Neural progenitor cell (in vitro differentiated cells): ENCODE data around the gene BMP3. TPM values are rescaled to one million over a fixed set of nuclear protein-coding genes. Genes with fewer than 3 reads are reported as not detected.
"Not testable (repeated sequence)": the region's sequence is repeated elsewhere in the genome, so short reads cannot be mapped to it uniquely, and the experiment has no call there.

ENCODE experiments used
- DNase-seq: peaks from one replicate; pipeline ENCODE4 v3.0.0-alpha.2; 2016; ENCODE audit warnings: low spot score
- H2AFZ ChIP-seq: fragments of 200-600 bp; sonication (generic); replicated peaks from 2 replicates; pipeline ENCODE4 v1.6.1; 2016; ENCODE audit warnings: antibody characterized with exemption
- H3F3A ChIP-seq: fragments of 200-600 bp; sonication (generic); 2 replicates; pipeline ENCODE4 v1.6.1; 2016; ENCODE audit warnings: antibody characterized with exemption, low read depth
- H3K27ac ChIP-seq: fragments of 200-600 bp; sonication (generic); 2 replicates; pipeline ENCODE4 v1.5.1; 2016; ENCODE audit warnings: mild to moderate bottlenecking
- H3K27me3 ChIP-seq: fragments of 200-600 bp; sonication (generic); 2 replicates; pipeline ENCODE4 v1.6.1; 2016; ENCODE audit warnings: mild to moderate bottlenecking, moderate library complexity
- H3K36me3 ChIP-seq: fragments of 200-600 bp; sonication (generic); 2 replicates; pipeline ENCODE4 v1.5.1; 2016
- H3K4me1 ChIP-seq: fragments of 200-600 bp; sonication (generic); 2 replicates; pipeline ENCODE4 v1.6.1; 2016; ENCODE audit warnings: mixed run types
- H3K4me2 ChIP-seq: fragments of 200-600 bp; sonication (generic); 2 replicates; pipeline ENCODE4 v1.6.1; 2016
- H3K4me3 ChIP-seq: fragments of 200-600 bp; sonication (generic); 2 replicates; pipeline ENCODE4 v1.5.1; 2016
- H3K79me2 ChIP-seq: fragments of 200-600 bp; sonication (generic); 2 replicates; pipeline ENCODE4 v1.6.1; 2016; ENCODE audit warnings: low read depth
- H3K9ac ChIP-seq: fragments of 200-600 bp; sonication (generic); 2 replicates; pipeline ENCODE4 v1.6.1; 2016
- H3K9me3 ChIP-seq: fragments of 200-600 bp; sonication (generic); 2 replicates; pipeline ENCODE4 v1.5.1; 2016; ENCODE audit warnings: low read depth
- H4K20me1 ChIP-seq: fragments of 200-600 bp; sonication (generic); 2 replicates; pipeline ENCODE4 v1.6.1; 2016; ENCODE audit warnings: low read depth
- H3K27ac Mint-ChIP-seq: 3 replicates; pipeline ENCODE4 v1.8.0; 2021; ENCODE audit warnings: mixed read lengths
- H3K27me3 Mint-ChIP-seq: 2 replicates; pipeline ENCODE4 v1.8.0; 2022; ENCODE audit warnings: low read depth, mild to moderate bottlenecking, inconsistent platforms, moderate library complexity, mixed read lengths; ENCODE audit not compliant: insufficient read depth
- H3K36me3 Mint-ChIP-seq: 3 replicates; pipeline ENCODE4 v1.8.0; 2021; ENCODE audit warnings: mixed read lengths
- H3K4me1 Mint-ChIP-seq: 3 replicates; pipeline ENCODE4 v1.8.0; 2021; ENCODE audit warnings: mixed read lengths
- H3K4me3 Mint-ChIP-seq: 3 replicates; pipeline ENCODE4 v1.8.0; 2021; ENCODE audit warnings: mild to moderate bottlenecking, moderate library complexity, mixed read lengths
- H3K9me3 Mint-ChIP-seq: 3 replicates; pipeline ENCODE4 v1.8.0; 2020; ENCODE audit warnings: mixed read lengths
- CTCF ChIP-seq: fragments of 200-600 bp; sonication (generic); IDR thresholded peaks from 2 replicates; pipeline ENCODE4 v1.5.1; 2017; ENCODE audit warnings: antibody characterized with exemption, mild to moderate bottlenecking
- EZH2 ChIP-seq: fragments of 200-600 bp; sonication (generic); IDR thresholded peaks from 2 replicates; pipeline ENCODE4 v1.6.1; 2017; ENCODE audit warnings: antibody characterized with exemption, mild to moderate bottlenecking, moderate library complexity
- EZH2phosphoT487 ChIP-seq: fragments of 200-600 bp; sonication (generic); IDR thresholded peaks from 2 replicates; pipeline ENCODE4 v1.6.1; 2017; ENCODE audit warnings: antibody characterized with exemption
- total RNA-seq: library from RNA; depleted of rRNA; stranded (reverse); fragments of >200 nt; gene quantifications from 2 replicates; pipeline ENCODE4 v1.2.3, GENCODE V29; 2015; ENCODE audit warnings: low replicate concordance

BMP3 gene
- total RNA-seq, 1 donor from 2014 or later = not detected

GRCh38 chr4:81007417-81007816, 23.1 kb upstream of the BMP3 start:
- Histone ChIP-seq H2AFZ (no peak overlapping the region), H3F3A (no peaks in the 10 kb centered on the region), H3K4me1 (no peaks in the 10 kb centered on the region), H3K9ac (no peak overlapping the region), H3K4me3 (no peak overlapping the region), H4K20me1 (no peaks in the 10 kb centered on the region), H3K79me2 (no peaks in the 10 kb centered on the region), H3K9me3 (no peaks in the 10 kb centered on the region), H3K4me2 (no peak overlapping the region), H3K36me3 (no peaks in the 10 kb centered on the region), H3K27me3 (no peaks in the 10 kb centered on the region), H3K27ac (no peak overlapping the region)
- peaks cover 2% of the 10 kb centered on the region for H3K27me3 Mint-ChIP-seq
- no peak overlapping the region for H3K4me3 Mint-ChIP-seq
- H3K9me3 Mint-ChIP-seq = peaks cover 5% of the 10 kb centered on the region
- peaks cover 4% of the 10 kb centered on the region for H3K4me1 Mint-ChIP-seq
- no peak for TF ChIP-seq CTCF
- no peak for TF ChIP-seq EZH2phosphoT487
- TF ChIP-seq EZH2 = no peak
- no peaks in the 10 kb centered on the region for H3K36me3 Mint-ChIP-seq
- H3K27ac Mint-ChIP-seq = no peak overlapping the region
- no peak for DNase-seq

GRCh38 chr4:81016566-81016965, 13.9 kb upstream of the BMP3 start:
- H3K4me1 ChIP-seq, H3K79me2 ChIP-seq, H4K20me1 ChIP-seq, H3K36me3 Mint-ChIP-seq, H3K4me3 ChIP-seq, H2AFZ ChIP-seq, H3K27ac ChIP-seq, H3K36me3 ChIP-seq, H3K4me1 Mint-ChIP-seq, H3K4me2 ChIP-seq, H3K9ac ChIP-seq, H3K9me3 ChIP-seq, H3K27ac Mint-ChIP-seq, DNase-seq, H3K27me3 ChIP-seq, H3F3A ChIP-seq, H3K27me3 Mint-ChIP-seq, H3K4me3 Mint-ChIP-seq, H3K9me3 Mint-ChIP-seq: not testable (repeated sequence)

DNA sequence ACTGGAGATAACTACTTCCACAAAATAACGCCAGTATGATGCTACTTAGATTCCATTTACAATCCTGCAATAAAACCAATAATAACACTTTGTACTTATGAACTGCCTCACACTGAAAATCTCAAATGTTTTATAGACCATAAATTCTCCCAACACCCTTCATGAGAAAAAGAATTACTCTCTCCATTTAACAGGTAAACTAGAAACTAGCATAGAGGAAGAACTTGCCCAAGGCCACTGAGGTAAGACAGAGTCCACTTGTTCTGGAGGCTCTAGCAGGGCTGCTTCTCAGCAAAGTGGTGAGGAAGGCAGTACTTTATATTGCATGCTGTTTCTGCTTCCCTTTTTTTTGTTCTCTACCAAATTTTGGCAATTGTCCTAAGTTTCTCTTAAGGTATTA, 11.5 kb upstream of the BMP3 start:
- Mint-ChIP-seq H3K9me3 (peaks cover 3% of the 10 kb centered on the region), H3K4me1 (no peaks in the 10 kb centered on the region), H3K4me3 (no peak overlapping the region), H3K27me3 (peaks cover 5% of the 10 kb centered on the region), H3K27ac (no peak overlapping the region), H3K36me3 (no peaks in the 10 kb centered on the region)
- DNase-seq = no peak
- Histone ChIP-seq H4K20me1 (no peaks in the 10 kb centered on the region), H2AFZ (no peak overlapping the region), H3K4me1 (no peaks in the 10 kb centered on the region), H3K27me3 (peaks cover 4% of the 10 kb centered on the region), H3K36me3 (no peaks in the 10 kb centered on the region), H3K4me3 (no peak overlapping the region), H3K9me3 (no peaks in the 10 kb centered on the region), H3F3A (no peaks in the 10 kb centered on the region), H3K9ac (no peak overlapping the region), H3K27ac (no peak overlapping the region), H3K4me2 (no peak overlapping the region), H3K79me2 (no peaks in the 10 kb centered on the region)
- TF ChIP-seq EZH2phosphoT487 (no peak), EZH2 (no peak), CTCF (no peak)

DNA sequence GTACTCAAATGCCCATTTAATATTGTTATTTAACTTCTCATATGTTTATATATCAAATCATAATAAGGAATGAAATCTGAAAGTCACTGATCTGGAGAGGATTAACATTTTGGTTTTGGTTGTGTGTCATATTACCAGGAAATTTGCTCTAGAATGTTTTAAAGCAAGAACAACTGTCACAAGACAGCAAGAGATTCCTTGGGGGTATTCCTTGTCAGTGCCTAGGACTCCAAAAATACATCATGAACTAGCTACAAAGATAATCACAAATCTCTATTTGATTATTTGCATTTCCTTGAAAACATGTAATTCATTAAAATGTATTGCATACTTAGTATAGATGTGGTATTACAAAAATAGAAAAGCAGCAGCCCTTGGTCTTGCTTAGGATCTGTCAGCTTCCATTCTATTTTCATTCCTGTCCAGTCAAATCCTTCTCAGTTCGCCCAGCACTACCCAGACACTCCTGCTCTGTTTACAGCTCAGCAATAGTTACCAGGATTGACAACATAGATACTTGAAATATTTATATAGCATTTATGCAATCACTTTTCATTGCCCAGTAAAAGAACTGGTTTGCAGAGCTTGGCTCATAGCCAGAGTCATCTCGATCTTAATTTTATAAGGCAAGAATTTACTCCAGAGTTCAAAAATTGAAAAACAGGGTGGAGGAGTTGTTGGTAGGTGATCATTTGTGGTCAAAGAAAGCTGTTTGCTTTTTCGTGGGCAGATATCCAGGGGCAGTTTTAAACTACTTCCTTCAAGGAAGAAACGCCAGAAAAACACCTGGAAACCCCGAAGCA, 9.2 kb upstream of the BMP3 start:
- Histone ChIP-seq H3K9ac (no peak overlapping the region), H3K27ac (no peak overlapping the region), H3K27me3 (peaks cover 26% of the 10 kb centered on the region), H3K4me1 (no peaks in the 10 kb centered on the region), H3K36me3 (no peaks in the 10 kb centered on the region), H4K20me1 (no peaks in the 10 kb centered on the region), H3K79me2 (no peaks in the 10 kb centered on the region), H2AFZ (no peak overlapping the region), H3F3A (no peaks in the 10 kb centered on the region), H3K9me3 (no peaks in the 10 kb centered on the region), H3K4me3 (no peak overlapping the region), H3K4me2 (no peak overlapping the region)
- peaks cover 8% of the 10 kb centered on the region for H3K27me3 Mint-ChIP-seq
- no peaks in the 10 kb centered on the region for H3K36me3 Mint-ChIP-seq
- DNase-seq = no peak
- no peaks in the 10 kb centered on the region for H3K4me1 Mint-ChIP-seq
- H3K4me3 Mint-ChIP-seq = no peak overlapping the region
- H3K9me3 Mint-ChIP-seq = no peaks in the 10 kb centered on the region
- no peak overlapping the region for H3K27ac Mint-ChIP-seq
- TF ChIP-seq EZH2phosphoT487 (no peak), EZH2 (no peak), CTCF (no peak)
